ENCODE measurements around the gene DNAJC13. TPM values are rescaled to one million over a fixed set of nuclear protein-coding genes. Genes with fewer than 3 reads are reported as not detected.

The DNAJC13 gene
- total and polyA plus RNA-seq, 2 of the 8 experiments (the other 6 are each of a cell fraction or from before 2014, with no cell fraction given), result 7.9 to 28.8 TPM

GRCh38 chr3:132416807-132417694, at the start of gene DNAJC13 (continued):
- TF ChIP-seq SIRT6 (IDR thresholded peaks at IDR 0.05; ENCODE audit: low read length), result no peak
